ENCODE data around the gene BNIP3. TPM values are rescaled to one million over a fixed set of nuclear protein-coding genes. Genes with fewer than 3 reads are reported as not detected.

Gene BNIP3
- total and polyA plus RNA-seq, 2 of the 8 experiments (the other 6 are each of a cell fraction or from before 2014, with no cell fraction given), result 25.8 to 58.9 TPM

DNA sequence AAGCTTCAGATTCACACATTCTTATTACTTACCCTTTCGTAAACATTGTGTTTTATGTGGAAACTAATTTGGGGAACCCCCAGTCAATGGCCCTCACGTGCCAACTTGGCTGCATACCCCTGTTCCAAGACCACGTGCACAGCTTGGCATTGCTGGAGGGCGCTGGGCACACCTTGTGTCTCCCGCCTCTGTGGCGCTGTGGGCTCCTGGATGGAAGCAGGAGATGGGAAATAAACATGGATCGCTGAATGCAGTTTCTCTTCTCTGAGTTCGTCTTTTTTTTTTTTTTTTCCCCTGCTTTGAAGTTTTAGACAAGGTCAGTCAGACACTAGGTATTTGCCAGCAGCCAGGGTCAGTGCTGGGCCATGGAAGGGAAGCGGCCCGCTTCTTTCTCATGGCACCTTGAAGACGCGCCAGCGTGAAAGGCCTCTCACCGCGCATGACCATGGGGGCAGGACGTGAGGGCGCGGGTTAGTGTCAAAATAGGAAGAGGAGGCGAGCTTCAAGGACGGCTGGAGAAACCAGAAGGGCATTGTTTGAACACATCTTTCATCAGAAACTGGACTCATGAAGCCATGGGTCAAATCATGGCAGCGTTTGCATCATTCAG is 27.3 kb downstream of the BNIP3 start:
- Histone ChIP-seq H2BK15ac (ENCODE audit: low read length) (no peak overlapping the region), H2BK20ac (ENCODE audit: low read length) (no peak overlapping the region), H3K23me2 (ENCODE audit: low read depth, low read length) (no peaks in the 10 kb centered on the region), H2BK5ac (ENCODE audit: low read depth, low read length) (no peak overlapping the region), H2BK120ac (replicated peaks; ENCODE audit: low read depth, low read length) (no peak overlapping the region), H3K56ac (replicated peaks; ENCODE audit: insufficient read length, low read depth, low read length) (no peak overlapping the region), H3K79me1 (ENCODE audit: low read depth, low read length) (0 out of 2 replicates have a peak, but pooled peaks cover 2% of the 10 kb centered on the region), H3K9me3 (ENCODE audit: insufficient read depth in 2 of 2, low read depth in 1 of 2, low read length in 1 of 2) (peaks cover 0 to 3% of the 10 kb centered on the region in 2 experiments; a peak in 1 of 4 replicates), H3K4me3 (ENCODE audit: extremely low read depth in 1 of 4, insufficient read depth in 2 of 4, low read depth in 3 of 4, low read length in 4 of 4) (no peak overlapping the region), H3K4me2 (ENCODE audit: insufficient read depth in 1 of 2, low read depth in 2 of 2, low read length in 2 of 2) (no peak overlapping the region), H2AFZ (ENCODE audit: low read length) (no peak overlapping the region), H3K4me1 (replicated peaks in 1 of 4; ENCODE audit: control insufficient read depth in 3 of 4, insufficient read depth in 4 of 4, low read length in 3 of 4) (no peaks in the 10 kb centered on the region), H3K9ac (replicated peaks in 1 of 4; ENCODE audit: extremely low read depth in 1 of 4, low read depth in 3 of 4, low read length in 3 of 4) (no peak overlapping the region), H3K36me3 (ENCODE audit: control insufficient read depth in 2 of 4, insufficient read depth in 4 of 4, low read length in 3 of 4) (peaks cover 10 to 48% (median 26%) of the 10 kb centered on the region in 4 experiments), H2AK5ac (ENCODE audit: low read depth, low read length) (no peak overlapping the region), H3K18ac (ENCODE audit: extremely low read depth, low read length) (no peak overlapping the region), H2BK12ac (ENCODE audit: low read depth, low read length) (no peak overlapping the region), H3K27ac (ENCODE audit: low read depth, low read length) (no peak overlapping the region), H3K23ac (ENCODE audit: insufficient read length) (no peak overlapping the region), H4K8ac (ENCODE audit: extremely low read depth, insufficient read depth, low read length) (no peak overlapping the region; the same call in 1 of the 2 replicates), H4K20me1 (replicated peaks in 1 of 2; ENCODE audit: control insufficient read depth in 1 of 2, insufficient read depth in 2 of 2, low read length in 2 of 2) (peaks cover 0 to 3% of the 10 kb centered on the region in 2 experiments), H4K5ac (ENCODE audit: insufficient read length, low read depth, low read length) (no peak overlapping the region), H3K79me2 (ENCODE audit: control insufficient read depth in 1 of 2, insufficient read depth in 2 of 2, low read length in 2 of 2) (no peaks in the 10 kb centered on the region; a peak in 1 of 4 replicates), H3K4ac (replicated peaks; ENCODE audit: insufficient read length, low read depth, low read length) (no peak overlapping the region), H3K14ac (ENCODE audit: insufficient read length) (no peak overlapping the region), H3K27me3 (replicated peaks in 1 of 4; ENCODE audit: control insufficient read depth in 3 of 4, extremely low read depth in 1 of 4, insufficient read depth in 3 of 4, low read length in 3 of 4) (no peaks in the 10 kb centered on the region), H4K91ac (replicated peaks; ENCODE audit: insufficient read length, low read length) (no peak overlapping the region)
- TF ChIP-seq SUZ12 (IDR thresholded peaks at IDR 0.05; ENCODE audit: low read length) (no peak), RXRA (IDR thresholded peaks at IDR 0.05; ENCODE audit: insufficient read depth, low read depth, low read length) (no peak), GABPA (IDR thresholded peaks at IDR 0.05; ENCODE audit: borderline replicate concordance, insufficient read depth, low read length) (no peak)
- 93% methylated on average over 20 of the region's 21 CpGs; no CpG with 5 or more reads in 1 of the 2 experiments for whole genome bisulfite sequencing, 2 experiments (ENCODE audit: extremely low coverage in 1 of 2, insufficient coverage in 1 of 2, insufficient read length in 1 of 2, insufficient replicate concordance in 2 of 2, low coverage in 1 of 2, low lambda C conversion rate in 2 of 2, missing lambda C conversion rate in 1 of 2)
- DNase-seq (ENCODE audit: low read depth in 1 of 2, low spot score in 2 of 2), result no peak
- FAIRE-seq, result no peak
- ChIA-PET POLR2A (ENCODE audit: partially characterized antibody) (no interaction called here), CTCF (ENCODE audit: partially characterized antibody) (interaction anchor here (1.9 to 2.1 kb wide), 2 partner anchors 12 to 68 kb away, joined by 7 read pairs; no protein-coding TSS in a partner anchor)
